ENCODE measurements around the gene ST8SIA2.

The ST8SIA2 gene

DNA sequence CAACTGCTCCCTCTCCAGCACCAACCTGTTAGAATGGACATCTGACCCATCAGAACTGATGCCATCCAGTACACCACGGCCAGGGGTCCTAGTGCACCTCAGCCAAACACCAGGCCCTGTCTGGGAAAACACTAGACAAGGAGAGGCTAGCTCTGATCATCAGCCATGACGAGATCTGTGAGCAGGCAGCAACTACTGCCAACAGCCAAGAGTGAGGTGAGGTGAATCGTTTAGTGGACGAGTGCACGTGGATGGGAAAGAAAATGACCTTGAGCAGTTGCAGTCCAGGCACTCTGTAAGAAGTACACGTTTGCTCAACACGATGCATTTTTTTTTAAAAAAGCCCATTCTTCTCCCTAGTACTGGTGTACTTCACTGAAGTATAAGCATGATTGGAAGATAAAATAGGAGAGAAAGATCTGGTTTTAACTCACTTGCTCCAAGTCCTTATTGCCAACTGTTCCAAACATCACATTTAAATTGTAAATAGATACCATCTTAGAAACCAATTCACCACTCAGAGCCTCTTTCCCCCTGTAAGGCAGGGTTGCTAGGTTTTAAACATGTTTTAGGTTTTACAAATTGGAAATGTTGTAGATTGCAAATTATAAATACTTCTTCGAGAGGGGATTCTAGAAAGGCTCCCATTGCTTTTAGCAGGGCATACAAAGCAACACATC lies 5.7 kb downstream of the ST8SIA2 start:
- DNase-seq = no peak

DNA sequence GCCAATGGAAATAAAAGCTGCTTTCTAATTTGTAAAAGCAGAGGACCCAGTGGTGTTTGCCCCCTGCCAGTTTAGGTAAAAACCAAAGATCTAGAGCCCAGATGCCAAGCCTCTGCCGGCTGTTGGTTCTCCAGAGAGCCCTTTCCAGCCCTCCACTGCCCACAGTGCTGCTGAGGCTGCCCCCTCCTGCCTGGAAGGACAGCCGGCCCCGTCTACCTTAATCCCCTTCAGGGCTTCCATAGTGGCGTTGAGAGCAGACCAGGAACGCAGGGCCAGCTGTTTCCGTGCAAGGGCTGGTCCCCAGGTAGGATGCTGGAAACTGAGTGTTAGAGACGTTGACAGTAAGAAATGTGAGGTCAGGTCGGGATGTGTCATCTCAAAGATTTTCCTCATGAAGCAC lies 6.9 kb downstream of the ST8SIA2 start:
- DNase-seq = no peak

DNA sequence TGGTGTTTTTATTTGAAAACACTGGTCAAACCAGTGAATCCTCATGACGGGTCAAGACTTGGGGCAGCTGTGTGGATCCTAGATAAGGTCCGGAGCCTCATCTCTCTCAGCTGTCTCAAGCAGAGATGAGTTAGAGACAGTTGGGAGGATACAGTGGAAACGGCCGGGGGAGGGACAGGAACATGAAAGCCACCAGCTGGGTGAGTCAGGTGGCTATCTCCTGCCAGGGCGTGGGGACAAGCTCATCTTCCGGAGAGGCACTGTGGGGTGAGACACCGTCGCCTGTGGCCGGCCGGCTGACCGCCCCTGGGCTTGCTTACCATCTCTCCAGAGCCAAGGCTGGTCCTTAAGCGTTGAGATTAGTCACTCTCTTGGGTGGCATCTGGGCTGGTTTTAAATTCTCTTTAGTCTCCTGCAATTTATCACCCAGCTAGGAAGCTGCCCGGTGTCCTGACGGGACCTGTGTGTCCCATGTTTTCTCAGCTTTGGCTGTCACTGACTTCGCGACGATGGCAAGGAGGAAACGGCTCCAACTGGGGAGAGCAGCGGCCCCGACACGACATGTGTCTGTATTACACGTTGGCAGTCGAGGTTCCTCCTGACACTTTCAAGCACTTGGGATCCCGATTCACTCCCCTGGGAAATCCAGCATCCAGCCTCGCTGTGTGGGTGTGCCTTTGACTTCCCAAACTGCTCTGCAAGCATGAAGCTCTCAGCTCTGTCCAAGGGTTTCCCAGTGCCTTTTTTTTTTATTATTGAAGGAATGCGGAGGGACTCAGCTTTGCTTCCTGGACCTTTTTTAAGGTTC lies 7.5 kb downstream of the ST8SIA2 start:
- DNase-seq = no peak

DNA sequence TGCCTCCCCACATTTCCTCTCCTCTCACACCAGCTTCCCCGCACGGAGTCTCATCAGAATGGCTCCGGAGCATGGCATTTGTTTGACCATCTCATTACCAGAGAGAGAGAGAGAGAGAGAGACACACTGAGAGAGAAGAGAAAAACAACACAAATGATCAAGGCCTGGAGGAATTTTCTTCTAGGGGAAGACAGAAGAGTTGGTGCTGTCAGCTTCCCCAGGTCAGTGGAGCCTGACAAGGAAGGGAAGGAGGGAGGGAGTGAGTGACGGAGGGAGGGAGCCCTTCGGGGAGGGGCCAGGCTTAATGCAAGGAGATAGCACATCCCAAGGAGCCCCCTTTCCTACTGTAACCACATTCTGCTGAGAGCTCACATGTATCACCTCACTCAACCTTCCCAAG lies 9.1 kb downstream of the ST8SIA2 start:
- no peak for DNase-seq

DNA sequence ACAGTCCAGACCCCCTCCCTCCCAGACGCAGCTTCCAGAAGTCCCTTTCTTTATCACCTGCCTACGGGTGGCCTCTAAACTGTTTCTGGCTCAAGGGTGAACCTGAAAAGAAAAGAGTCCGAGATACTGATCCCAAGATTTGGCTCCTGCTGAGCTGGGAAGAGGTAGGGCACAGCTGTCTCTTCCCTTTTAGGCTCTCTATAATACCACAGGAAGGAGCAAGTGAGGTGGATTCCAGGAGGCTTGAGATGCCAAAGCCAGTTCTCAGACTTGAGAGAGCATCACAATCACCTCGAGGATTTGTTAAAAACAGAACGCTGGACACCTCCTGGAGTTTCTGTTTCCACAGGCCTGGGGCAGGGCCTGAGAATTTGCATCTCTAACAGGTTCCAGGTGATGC lies 12.3 kb downstream of the ST8SIA2 start:
- DNase-seq = no peak

DNA sequence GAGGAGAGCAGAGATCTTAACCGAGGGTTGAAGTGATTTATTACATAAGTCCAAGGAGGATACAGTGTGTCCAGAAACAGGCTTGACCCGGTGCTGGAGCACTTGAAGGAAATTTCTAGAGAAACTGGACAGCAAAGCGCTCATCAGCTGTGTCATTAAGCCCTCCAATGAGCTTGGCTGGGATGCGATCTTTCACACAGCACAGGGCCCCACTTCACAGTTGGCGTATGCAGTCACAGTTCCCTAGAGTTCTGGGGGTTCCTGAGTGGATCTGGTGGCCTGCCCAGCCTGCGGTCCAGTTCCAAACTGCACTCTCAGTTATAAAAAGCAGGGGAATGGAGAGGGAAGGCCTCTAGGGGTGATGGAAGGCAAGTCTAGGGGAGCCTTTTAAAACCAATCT lies 13.6 kb downstream of the ST8SIA2 start:
- no peak for DNase-seq

DNA sequence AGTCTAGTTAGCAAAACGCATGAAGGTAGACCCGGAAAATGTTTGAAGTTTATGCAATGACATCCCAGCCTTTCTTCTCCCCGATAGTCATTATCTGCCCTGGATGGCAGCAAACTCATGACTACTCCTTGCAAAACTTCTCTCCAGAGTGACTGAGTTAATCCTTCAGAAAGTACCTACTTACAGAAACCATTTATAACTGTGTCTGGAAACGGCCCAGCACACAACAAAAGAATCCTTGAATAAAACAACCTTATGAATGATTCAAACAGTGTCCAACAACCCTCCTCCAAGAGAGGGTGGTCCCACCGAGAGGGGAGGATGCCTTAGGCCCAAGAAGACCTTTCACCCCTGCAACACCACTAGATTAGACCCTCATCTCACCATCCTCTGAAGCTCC lies 14.2 kb downstream of the ST8SIA2 start:
- DNase-seq = no peak

DNA sequence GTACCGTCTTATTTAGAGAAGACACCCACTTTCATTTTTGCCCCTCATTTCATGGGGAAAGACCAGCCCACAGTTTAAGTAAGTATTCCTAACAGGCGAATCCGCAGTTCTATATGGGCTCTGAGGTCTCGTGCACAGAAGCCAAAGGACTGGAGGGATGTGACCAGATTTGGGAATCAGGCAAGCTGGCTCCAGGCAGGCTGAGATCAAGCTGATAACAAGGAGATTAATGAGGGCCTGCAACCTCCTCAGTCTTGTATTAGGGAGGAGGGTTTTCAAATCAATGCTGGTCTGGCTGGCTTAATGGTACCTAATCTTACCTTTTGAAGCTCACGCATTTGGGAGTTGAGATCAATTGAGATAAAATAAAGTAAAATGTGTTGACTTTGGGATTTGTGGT lies 15.3 kb downstream of the ST8SIA2 start:
- no peak for DNase-seq

DNA sequence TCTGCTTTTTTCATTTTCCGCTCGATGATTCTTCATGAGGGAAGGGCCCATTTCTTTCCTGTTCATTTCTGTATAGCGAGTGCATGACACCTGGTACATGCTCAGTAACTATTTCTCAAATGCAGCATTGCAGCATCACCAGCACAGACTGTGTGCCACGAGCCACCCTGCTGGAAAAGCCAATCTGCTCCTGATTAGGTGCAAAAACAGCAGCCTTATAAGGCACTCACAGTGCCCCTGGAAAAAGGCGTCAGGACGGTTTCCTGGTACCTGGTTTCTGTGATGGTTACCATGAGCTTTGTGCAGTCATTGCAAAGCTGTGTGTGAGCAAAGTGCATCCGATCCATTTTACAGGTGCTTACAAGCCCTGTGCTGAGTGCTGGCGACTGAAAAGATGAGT lies 15.8 kb downstream of the ST8SIA2 start:
- no peak for DNase-seq

DNA sequence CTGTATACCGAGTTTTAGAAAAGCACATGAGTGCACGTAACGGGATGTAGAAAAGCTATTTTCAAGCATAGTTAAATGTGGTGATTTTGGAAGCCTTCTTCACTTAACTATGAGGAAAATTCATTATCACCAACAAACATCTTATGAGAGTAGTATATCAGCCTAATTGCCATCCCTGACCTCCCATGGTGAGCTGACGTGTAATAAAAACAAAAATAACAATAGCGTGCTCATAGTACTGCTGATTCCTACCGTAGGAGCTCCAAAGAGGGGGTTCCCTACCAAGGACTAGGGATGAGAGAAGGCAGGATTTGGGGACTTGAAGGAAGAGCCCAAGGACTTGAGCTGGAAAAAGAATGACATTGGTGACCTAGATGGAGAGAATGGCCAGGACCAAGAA lies 16.9 kb downstream of the ST8SIA2 start:
- no peak for DNase-seq

DNA sequence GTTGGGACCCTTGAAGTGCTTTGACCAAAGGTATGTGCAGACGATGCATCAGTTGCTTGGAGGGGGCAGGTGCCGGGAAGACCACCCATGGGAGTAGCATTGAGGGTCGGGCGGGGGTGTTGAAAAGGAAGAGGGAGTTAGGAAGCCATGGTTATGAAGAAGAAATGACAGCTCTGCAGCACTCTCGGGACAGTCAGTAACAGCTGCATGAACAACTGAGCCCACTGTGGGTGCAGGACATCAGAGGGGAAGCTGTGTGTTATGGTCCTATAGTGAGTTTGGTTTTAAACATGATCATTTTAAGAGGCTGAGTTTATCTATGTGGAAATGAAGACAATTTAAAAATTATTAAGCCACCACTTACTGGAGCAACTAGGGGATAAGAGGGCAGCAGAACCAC lies 17.6 kb downstream of the ST8SIA2 start:
- DNase-seq = no peak

DNA sequence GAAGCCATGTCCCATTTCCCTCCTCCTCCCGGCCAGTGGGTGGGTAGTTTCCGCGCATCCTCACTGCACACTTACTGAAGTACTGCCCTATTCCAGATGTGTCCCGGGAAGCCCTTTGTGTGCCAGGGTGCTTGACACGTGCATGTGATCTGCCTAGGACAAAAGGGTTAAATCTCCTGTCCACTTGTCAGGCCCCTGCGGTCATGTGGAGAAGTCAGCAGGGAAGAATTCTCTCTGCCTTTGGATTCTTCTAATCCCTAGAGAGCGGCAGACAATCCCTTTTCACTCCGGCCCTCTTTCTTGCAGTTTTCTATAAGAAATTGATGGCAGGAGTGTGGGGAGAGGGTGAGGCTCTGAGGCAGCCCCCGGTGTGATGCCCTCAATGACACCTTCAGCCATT lies 19.8 kb downstream of the ST8SIA2 start:
- no peak for DNase-seq

DNA sequence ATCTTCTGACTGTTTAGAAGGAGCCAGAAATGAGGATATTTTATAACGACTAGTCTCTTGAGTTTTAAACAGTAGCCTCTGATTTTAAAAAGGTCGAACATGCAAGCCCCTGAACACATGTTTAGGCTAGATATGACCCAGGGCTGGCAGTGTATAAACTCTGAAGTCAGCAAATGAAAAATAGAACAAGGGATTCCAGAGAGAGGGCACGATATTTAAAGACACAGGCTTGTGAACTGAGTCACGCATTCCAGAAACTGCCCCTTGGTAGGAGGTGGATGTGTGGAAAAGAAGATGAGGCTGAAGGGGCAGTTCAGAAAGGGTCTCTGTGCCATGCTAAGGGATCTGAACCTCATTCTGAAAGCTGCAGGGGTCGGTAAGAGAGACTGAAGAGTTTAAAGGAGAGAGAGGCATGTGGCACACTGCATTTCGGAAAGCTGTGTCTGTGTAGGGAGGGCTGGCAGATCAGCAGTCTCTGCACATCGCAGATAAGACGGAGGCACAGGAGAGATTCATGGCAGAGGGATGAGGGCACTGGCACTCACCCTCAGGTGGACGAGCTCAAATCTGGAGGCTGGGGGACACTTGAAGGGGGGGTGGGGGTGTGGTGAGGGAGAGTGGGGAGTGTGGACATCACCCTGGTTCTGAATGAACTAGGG lies 22.1 kb downstream of the ST8SIA2 start:
- no peak for DNase-seq

DNA sequence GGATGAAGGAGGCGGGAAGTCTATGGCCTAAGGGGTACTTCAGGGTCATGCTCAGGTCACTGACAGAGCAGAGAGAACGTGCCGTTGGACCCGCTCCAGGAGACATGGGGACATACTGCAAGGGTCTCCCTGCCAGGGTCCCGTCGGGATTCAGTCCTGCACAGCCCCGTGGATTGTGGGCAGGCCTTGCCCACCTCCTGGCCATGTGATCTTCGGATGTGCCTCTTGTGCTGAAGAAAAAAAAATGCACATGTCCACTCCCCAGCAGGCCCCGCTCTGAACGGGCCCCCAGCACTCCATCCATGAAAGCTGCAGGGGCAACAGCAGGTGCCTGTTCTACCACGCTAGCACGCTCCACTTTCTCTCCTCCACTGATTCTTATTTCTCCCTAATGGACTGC lies 22.9 kb downstream of the ST8SIA2 start:
- no peak for DNase-seq

DNA sequence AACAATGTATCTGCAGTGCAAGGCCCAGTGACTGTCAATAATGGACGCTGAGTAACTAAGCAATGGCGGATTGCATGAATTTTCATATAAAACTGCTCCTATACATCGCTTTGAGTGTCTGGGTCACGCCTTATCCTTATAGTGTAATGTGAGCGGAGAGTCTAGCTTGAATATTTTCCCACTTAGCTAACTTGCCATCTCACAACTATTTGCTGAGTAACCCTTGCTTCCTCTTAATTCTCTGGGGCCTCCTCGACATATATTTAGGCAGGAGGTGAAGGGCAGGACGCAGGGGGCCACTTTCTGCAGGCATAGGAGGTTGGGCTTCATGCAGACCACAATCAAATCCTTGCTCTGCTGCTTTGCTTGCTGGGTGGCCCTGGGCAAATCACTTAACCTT lies 24.0 kb downstream of the ST8SIA2 start:
- DNase-seq = no peak

DNA sequence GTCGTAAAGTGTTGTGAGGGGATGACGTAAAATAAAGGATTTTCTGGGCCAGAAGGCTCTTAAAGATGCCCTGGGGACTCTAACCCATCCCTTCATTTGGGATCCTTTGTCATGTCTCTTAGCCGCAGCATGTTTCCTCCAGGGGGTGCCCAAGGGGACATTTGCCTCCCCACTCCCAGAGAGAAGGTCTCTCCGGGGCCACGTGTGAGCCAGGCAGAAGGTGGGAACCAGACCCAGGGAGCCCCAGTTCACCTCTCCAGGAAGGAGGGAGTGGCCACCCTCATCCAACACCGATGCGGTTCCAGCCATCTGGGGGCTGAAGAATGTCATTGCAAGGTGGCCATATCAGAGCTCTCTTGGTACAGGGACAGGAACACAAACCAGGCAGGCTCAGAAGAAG lies 25.2 kb downstream of the ST8SIA2 start:
- DNase-seq = no peak

DNA sequence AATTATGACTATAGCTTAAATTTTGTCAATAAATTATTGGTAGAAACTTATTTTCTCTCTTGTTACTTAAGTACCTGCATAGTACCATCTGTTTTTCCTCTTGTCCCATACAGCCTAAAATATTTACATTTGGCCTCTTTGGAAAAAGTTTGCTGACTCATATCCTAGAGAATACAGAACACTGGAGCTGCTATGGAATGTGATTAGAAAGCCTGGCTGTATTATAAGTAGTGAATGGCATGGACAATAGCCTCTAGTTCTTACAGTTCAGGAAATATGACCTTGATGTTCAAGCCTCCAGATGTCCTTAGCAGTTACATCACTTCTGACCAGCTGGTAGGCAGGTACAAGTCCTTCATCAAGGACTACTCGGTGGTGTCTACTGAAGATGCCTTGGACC lies 28.3 kb downstream of the ST8SIA2 start:
- no peak for DNase-seq

DNA sequence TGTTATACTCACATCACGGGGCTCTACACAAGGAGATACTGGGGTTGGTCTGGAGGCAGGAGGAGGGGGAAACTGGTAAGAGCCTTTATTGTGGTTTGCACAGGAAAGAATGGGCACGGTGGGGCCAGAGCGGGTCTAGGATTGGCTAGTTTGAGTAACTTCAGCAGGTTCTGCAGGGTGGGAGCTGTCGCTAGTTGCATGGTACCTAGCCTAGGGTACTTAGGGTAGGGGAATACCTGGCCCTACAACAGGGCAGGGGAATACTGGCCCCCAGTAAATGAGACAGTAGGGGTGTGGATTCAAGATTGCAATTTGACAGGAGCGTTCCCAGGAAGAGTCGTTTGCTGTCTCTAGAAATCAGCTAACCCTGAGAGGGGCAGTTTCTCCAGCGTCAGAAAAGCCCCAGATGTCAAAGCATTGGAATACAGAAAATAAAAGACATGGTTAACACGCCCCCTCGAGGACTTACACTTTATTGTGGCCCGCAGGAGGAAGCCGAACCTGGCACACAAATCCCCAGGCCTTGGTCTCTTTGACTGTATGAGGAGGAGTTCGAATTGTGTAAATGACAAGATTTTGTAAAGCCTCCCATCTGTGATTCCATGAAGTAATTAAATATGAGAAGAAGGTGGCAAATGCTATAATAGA lies 32.0 kb downstream of the ST8SIA2 start:
- no peak for DNase-seq

DNA sequence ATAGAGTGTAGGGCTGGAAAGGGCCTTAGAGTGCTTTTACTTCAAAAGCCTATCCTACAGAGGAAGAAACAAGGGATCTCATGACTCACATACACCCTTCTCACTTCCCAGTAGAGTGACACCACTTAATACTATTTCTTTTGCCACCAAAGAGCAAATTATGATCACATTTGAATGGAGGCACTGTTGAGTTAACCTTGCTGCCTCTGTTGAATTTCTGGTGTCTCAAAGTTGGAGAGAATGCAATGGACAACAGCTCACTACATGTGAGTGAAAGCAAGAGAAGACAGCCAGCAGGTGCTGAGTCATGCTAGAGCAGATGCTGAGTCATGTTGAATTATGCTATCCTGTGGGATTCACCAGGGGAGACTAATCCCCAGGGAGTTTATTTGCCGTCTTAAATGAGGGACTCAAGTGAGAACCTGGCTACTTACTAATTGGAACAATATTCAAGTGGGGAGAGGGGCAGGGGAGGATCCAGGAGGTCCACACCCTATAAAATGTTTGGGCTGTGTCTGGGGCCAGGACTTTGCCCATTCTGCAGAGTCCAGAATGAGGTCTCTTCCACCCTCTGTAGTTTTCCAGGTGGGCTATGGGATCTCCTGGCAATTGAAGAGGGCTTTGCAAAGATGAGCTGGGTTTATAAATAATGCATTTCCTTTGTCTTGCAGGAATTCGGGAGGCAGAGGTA lies 35.8 kb downstream of the ST8SIA2 start:
- no peak for DNase-seq

DNA sequence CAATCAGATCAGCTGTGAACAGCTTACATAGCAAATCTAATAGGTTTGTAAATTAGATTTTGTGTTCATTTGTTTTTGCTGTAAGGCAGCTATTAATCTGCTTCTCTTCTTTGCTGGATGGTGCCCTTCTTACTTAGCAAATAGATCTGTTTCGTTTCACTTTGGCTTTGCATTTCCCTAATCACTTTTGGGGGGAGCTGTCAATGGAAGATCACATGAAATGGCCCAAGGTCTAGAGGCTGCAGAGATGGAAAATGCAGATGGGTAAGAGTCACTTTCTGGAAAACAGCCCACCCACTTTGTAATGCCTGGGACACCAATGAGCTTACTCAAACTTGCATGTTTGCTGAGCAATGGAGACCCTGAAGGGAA lies 36.4 kb downstream of the ST8SIA2 start:
- no peak for DNase-seq

DNA sequence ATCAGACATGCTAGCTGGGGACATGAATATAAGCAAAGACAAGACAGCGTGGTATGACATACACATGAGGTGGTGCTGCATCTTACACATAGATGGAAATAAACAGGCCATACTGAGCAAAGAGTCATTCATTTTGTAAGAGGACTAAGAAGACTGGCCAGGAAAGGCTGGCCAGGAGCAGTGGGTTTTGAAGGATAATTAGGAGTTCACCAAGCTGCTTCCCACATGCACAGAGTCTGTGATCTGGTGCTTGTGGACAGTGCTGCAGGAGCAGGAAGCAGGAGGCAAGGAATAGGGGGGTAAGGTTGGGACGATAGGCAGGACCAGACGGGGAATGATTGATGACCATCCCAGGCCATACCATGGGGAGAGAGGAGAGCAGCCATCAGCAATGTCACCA lies 41.5 kb downstream of the ST8SIA2 start:
- DNase-seq = no peak

DNA sequence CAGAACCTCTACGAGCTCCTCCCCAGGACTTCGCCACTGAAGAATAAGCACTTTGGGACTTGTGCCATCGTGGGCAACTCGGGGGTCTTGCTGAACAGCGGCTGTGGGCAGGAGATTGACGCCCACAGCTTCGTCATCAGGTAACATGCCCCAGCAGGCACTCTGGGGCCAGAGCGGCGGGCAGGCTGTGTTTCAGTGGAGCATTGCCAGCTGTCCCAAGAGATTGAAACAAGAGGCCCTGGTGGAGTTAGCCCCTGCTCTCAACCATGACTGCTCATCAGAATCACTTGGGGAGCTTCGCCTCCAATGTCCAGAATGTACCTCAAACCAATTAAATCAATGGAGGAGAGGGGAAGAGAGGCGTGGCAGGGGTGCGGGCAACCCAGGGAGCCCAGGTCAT lies 44.8 kb downstream of the ST8SIA2 start:
- no peak for DNase-seq

DNA sequence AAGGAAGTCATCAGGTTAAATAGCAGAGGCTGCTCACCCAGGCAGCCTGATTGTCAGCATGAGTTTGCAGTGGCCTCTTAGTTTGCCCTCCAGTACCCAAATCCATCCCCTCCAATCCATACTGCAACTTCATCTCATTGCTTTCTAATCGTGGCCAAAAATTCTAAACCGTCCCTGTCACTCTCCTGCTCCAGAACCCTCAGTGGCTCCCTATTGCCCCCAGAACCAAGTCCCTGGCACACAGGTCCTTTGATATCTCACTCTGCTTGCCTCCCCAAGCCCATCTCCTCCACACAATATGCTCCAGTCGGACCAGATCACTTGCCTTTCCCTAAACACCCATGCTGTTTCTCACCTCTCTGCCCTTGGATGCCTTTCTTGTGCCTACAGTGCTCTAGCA lies 49.7 kb downstream of the ST8SIA2 start:
- DNase-seq = no peak

Measured in activated CD8-positive, alpha-beta memory T cell treated with anti-CD3 and anti-CD28 coated beads, Interleukin-2, amount 50 U/mL, for 48 hours (primary cell).